ENCODE results near the gene TRAPPC1.

DNA sequence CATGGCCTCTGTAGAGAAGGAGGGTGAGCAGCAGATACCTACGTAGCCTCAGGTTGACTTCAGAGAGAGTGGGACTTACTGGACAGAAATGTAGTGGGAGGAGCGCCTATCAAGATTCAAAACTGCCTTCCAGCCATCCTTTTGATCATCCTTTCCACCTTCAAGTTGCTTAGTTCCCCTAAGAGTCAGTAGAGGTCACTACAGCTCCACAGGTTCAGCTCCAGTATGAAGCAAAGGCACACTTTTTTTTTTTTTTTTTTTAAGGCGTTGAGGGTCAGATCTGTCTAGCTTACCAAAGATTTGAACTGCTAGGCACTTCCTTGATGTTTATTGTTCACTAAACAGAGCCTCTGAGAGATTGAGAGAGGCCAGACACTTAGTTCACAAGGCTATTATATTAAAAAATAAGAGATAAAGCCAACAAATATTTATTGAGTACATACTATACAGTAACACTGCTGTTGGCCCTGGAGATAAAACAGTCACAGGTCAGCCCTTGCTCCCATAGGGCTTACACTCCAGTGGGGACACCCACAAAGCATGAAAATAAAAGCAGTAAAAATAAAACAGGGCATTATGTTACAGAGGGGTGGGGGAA lies 18.7 kb downstream of the TRAPPC1 start:
- TF ChIP-seq POLR2AphosphoS5 (IDR thresholded peaks at IDR 0.05) (peak; percentile 50), POLR2A (IDR thresholded peaks at IDR 0.05) (no peak)

Measured in prostate gland (tissue), 1 donor.